Measurements from ENCODE around the gene CFAP161. TPM values are rescaled to one million over a fixed set of nuclear protein-coding genes. Genes with fewer than 3 reads are reported as not detected.
A peak's percentile ranks its signal among the peaks of the same experiment; 100 is the strongest.
"Not testable (repeated sequence)": the region's sequence is repeated elsewhere in the genome, so short reads cannot be mapped to it uniquely, and the experiment has no call there.

The CFAP161 gene
- total RNA-seq, 1 donor from 2014 or later = 7.4 TPM

DNA sequence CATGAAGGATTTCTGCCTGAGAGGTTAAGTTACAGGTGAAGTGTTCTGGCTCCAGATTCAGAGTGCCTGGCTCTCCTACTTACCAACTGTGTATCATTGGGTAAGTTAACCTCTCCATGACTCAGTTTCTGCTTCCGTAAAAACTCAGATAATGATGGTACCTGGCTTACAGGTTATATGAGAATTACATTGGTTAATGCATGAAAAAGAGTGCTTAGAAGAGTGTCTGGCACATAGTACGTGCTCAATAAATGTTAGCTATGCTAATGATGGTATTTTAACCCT lies 23.8 kb downstream of the CFAP161 start:
- Histone ChIP-seq H3K4me1 (peaks cover 36% of the 10 kb centered on the region), H3K4me3 (no peak overlapping the region), H3K9me3 (no peaks in the 10 kb centered on the region), H3K27ac (no peak overlapping the region), H3K27me3 (ENCODE audit: low read depth) (no peaks in the 10 kb centered on the region), H3K36me3 (no peaks in the 10 kb centered on the region)
- DNase-seq (no peak), ATAC-seq (no peak)
- TF ChIP-seq, protein P1, sequence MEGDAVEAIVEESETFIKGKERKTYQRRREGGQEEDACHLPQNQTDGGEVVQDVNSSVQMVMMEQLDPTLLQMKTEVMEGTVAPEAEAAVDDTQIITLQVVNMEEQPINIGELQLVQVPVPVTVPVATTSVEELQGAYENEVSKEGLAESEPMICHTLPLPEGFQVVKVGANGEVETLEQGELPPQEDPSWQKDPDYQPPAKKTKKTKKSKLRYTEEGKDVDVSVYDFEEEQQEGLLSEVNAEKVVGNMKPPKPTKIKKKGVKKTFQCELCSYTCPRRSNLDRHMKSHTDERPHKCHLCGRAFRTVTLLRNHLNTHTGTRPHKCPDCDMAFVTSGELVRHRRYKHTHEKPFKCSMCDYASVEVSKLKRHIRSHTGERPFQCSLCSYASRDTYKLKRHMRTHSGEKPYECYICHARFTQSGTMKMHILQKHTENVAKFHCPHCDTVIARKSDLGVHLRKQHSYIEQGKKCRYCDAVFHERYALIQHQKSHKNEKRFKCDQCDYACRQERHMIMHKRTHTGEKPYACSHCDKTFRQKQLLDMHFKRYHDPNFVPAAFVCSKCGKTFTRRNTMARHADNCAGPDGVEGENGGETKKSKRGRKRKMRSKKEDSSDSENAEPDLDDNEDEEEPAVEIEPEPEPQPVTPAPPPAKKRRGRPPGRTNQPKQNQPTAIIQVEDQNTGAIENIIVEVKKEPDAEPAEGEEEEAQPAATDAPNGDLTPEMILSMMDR (IDR thresholded peaks at IDR 0.05) = no peak
- intact Hi-C loops (cut with DNase I) = loop anchor here (10.0 kb wide), 1 partner anchor 107 kb away; no protein-coding TSS in a partner anchor

- not testable (repeated sequence) for ATAC-seq
Observed at GRCh38 chr15:81158561-81158960, 24.5 kb downstream of the CFAP161 start.

GRCh38 chr15:81160312-81161159 lies 26.5 kb downstream of the CFAP161 start:
- intact Hi-C loops (cut with DNase I) = no loop called here
- H3K27ac ChIP-seq = peak overlapping the region; percentile 62
- peaks cover 48% of the 10 kb centered on the region for H3K4me1 ChIP-seq
- no peaks in the 10 kb centered on the region for H3K9me3 ChIP-seq
- no peaks in the 10 kb centered on the region for H3K36me3 ChIP-seq
- no peak for DNase-seq
- no peak overlapping the region for H3K4me3 ChIP-seq
- no peaks in the 10 kb centered on the region for H3K27me3 ChIP-seq (ENCODE audit: low read depth)
- peak; percentile 25 to 43 for ATAC-seq
- TF ChIP-seq, protein P1 (IDR thresholded peaks at IDR 0.05) = no peak

More at GRCh38 chr15:81158561-81158960, 24.5 kb downstream of the CFAP161 start:
- intact Hi-C loops (cut with DNase I) = loop anchor here (10.0 kb wide), 1 partner anchor 106 kb away; no protein-coding TSS in a partner anchor
- H3K36me3 ChIP-seq; H3K27me3 ChIP-seq (ENCODE audit: low read depth); H3K27ac ChIP-seq; DNase-seq; H3K9me3 ChIP-seq; H3K4me3 ChIP-seq: not testable (repeated sequence)
- H3K4me1 ChIP-seq = peaks cover 36% of the 10 kb centered on the region

DNA sequence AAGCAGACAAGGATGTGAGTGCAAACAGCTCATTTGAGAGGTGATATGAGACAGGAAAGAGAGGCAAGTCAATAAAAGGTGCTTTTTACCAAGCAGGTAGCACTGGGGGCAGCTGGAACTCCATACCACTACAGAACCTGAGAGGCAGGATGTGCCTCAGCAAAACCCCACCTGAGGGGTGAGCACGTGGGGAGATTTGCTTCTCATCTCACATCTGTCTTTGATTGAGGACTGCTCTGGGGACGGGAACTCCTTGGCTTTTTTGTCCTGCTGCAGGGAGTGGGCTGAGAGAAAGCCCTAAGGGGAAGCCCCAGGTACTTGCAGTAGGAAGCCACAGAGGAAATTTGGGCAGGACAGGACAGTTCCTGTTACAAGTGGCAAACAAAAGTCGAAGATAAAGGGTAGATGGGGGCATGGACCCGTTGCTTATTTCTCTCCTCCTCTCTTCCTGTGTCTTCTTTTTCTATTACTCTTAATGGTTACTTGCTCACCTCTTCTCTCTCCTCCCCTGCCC lies 27.1 kb downstream of the CFAP161 start:
- Histone ChIP-seq H3K27me3 (ENCODE audit: low read depth) (no peaks in the 10 kb centered on the region), H3K4me3 (no peak overlapping the region), H3K9me3 (no peaks in the 10 kb centered on the region), H3K36me3 (no peaks in the 10 kb centered on the region), H3K27ac (peak overlapping the region; percentile 62), H3K4me1 (peaks cover 43% of the 10 kb centered on the region)
- DNase-seq (no peak), ATAC-seq (no peak)
- intact Hi-C loops (cut with DNase I) = no loop called here
- TF ChIP-seq, protein P1 (IDR thresholded peaks at IDR 0.05) = no peak

DNA sequence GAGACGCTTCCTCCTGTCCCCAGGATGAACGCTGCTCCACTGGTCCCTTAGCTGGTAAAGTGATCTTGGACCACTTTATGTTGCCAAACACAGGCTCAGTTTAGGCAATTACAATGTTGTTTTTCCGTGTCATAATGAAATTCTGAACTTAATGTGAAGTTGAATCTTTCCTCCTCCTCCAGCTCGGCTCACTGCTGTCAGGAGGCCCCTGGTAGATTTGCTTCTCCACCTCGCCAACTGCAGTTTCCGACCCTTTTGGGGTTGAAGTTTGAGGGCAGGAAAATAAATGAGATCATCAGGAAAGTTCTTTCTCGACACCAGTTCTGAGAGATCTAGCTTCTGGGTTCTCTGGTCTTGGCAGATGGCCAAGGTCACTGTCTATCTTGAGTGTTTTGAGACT lies 27.8 kb downstream of the CFAP161 start:
- DNase-seq (no peak), ATAC-seq (no peak)
- peaks cover 43% of the 10 kb centered on the region for H3K4me1 ChIP-seq
- TF ChIP-seq, protein P1 (IDR thresholded peaks at IDR 0.05) = no peak
- no peaks in the 10 kb centered on the region for H3K27me3 ChIP-seq (ENCODE audit: low read depth)
- peak overlapping the region; percentile 62 for H3K27ac ChIP-seq
- H3K36me3 ChIP-seq = no peaks in the 10 kb centered on the region
- H3K9me3 ChIP-seq = no peaks in the 10 kb centered on the region
- intact Hi-C loops (cut with DNase I) = no loop called here
- H3K4me3 ChIP-seq = no peak overlapping the region
